ENCODE measurements around the gene GALNT12.

GRCh38 chr9:98774746-98775145 is 32.7 kb upstream of the GALNT12 start:
- no peak for TF ChIP-seq CTCF (IDR thresholded peaks at IDR 0.05)
- no peak for TF ChIP-seq POLR2AphosphoS5 (IDR thresholded peaks at IDR 0.05)

Data from prostate gland (tissue), 2 donors.